HL-60/S4 treated with retinoic acid at 250 ng/mL for 4 days and 3 days (cell line): ENCODE measurements around the gene TMEM132E.

Experiments used
- in situ Hi-C: fragments of 300-500 bp; cut with MboI; formaldehyde crosslinking; loops from 2 replicates; pipeline ENCODE4 v1.7.0; 2022; ENCODE audit warnings: low sequenced_read_pairs

Gene TMEM132E

GRCh38 chr17:34628879-34629278 is 49.5 kb downstream of the TMEM132E start:
- in situ Hi-C loops, result no loop called here

- in situ Hi-C loops, result no loop called here
Observed at GRCh38 chr17:34633351-34633750, 54.0 kb downstream of the TMEM132E start.

GRCh38 chr17:34633760-34634159 is 54.4 kb downstream of the TMEM132E start:
- in situ Hi-C loops, result no loop called here

- in situ Hi-C loops, result no loop called here
Observed at GRCh38 chr17:34634551-34635160, 55.3 kb downstream of the TMEM132E start.

- in situ Hi-C loops, result no loop called here
Observed at GRCh38 chr17:34635876-34636275, 56.5 kb downstream of the TMEM132E start.

- in situ Hi-C loops, result no loop called here
Observed at GRCh38 chr17:34637041-34637547, 57.7 kb downstream of the TMEM132E start.

- in situ Hi-C loops, result no loop called here
Observed at GRCh38 chr17:34637548-34638525, 58.5 kb downstream of the TMEM132E start.

GRCh38 chr17:34638526-34639260 is 59.3 kb downstream of the TMEM132E start:
- in situ Hi-C loops, result no loop called here

GRCh38 chr17:34639706-34640425 is 60.5 kb downstream of the TMEM132E start:
- in situ Hi-C loops, result no loop called here

- in situ Hi-C loops, result no loop called here
Observed at GRCh38 chr17:34641368-34641767, 62.0 kb downstream of the TMEM132E start.

- in situ Hi-C loops, result no loop called here
Observed at GRCh38 chr17:34644941-34645550, 65.7 kb downstream of the TMEM132E start.

GRCh38 chr17:34645594-34645993 is 66.2 kb downstream of the TMEM132E start:
- in situ Hi-C loops, result no loop called here

GRCh38 chr17:34647511-34647910 is 68.1 kb downstream of the TMEM132E start:
- in situ Hi-C loops, result no loop called here

- in situ Hi-C loops, result no loop called here
Observed at GRCh38 chr17:34650051-34650750, 70.8 kb downstream of the TMEM132E start.

GRCh38 chr17:34651402-34651811 is 72.0 kb downstream of the TMEM132E start:
- in situ Hi-C loops, result no loop called here

- in situ Hi-C loops, result no loop called here
Observed at GRCh38 chr17:34652021-34652555, 72.7 kb downstream of the TMEM132E start.

- in situ Hi-C loops, result no loop called here
Observed at GRCh38 chr17:34653511-34653910, 74.1 kb downstream of the TMEM132E start.

- in situ Hi-C loops, result no loop called here
Observed at GRCh38 chr17:34654276-34654880, 75.0 kb downstream of the TMEM132E start.

GRCh38 chr17:34654881-34655276 is 75.5 kb downstream of the TMEM132E start:
- in situ Hi-C loops, result no loop called here
